Forelimb muscle (tissue), 1 donor: Measurements from ENCODE around the gene ARHGEF37. TPM values are rescaled to one million over a fixed set of nuclear protein-coding genes. Genes with fewer than 3 reads are reported as not detected.
"Not testable (repeated sequence)": the region's sequence is repeated elsewhere in the genome, so short reads cannot be mapped to it uniquely, and the experiment has no call there.

Experiments
- DNase-seq: peaks from one replicate; pipeline ENCODE4 v3.0.0-alpha.2; 2013; ENCODE audit warnings: low read depth
- polyA plus RNA-seq: library from polyadenylated mRNA; unstranded; fragments of 120-200 nt; gene quantifications from one replicate; pipeline ENCODE4 v1.2.1, GENCODE V29; 2013; ENCODE audit not compliant: insufficient read length

ARHGEF37 gene
- polyA plus RNA-seq, 1 donor, result 4.3 TPM

GRCh38 chr5:149564542-149565140 is 16.7 kb upstream of the ARHGEF37 start:
- not testable (repeated sequence) for DNase-seq

DNA sequence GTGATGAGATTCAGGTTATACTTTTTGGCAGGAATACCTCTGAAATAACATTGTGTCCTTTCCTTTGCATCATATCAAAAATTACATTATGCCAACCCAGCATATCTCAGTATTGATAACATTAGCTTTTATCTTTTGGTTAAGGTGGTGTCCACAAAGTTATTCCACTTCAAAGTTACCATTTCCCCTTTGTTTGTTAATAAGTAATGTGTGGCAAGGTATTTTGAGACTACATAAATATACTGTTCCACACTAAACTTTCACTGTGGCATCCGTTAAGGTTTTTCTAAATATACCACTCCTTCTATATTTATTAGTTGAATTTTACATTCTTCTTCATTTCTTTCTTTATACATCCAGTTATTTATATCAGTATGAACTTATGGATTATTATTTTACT is 14.1 kb upstream of the ARHGEF37 start:
- no peak for DNase-seq

- DNase-seq, result no peak
Observed at GRCh38 chr5:149572170-149572569, 9.1 kb upstream of the ARHGEF37 start.

- DNase-seq, result no peak
Observed at GRCh38 chr5:149572576-149573231, 8.6 kb upstream of the ARHGEF37 start.

DNA sequence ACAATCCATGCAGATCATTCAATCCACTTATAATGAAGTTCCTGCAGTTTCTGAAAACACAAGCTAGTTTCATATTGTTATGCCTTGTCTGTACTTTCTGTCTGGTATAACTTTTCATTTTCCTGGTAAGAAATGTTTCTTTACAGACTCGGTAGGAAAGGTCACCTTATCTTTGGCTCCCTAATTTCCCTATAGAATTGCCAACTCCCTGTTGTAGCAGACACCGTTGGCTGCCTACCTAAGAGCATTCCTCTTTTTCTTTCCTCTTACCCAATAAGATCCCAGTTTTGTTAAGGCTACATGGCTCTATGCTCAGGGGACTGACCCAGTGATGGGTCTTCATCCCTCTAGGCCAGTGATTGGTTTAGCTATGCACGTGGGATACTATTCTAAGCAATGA is 6.2 kb upstream of the ARHGEF37 start:
- no peak for DNase-seq

- DNase-seq, result no peak
Observed at GRCh38 chr5:149576021-149576420, 5.3 kb upstream of the ARHGEF37 start.

DNA sequence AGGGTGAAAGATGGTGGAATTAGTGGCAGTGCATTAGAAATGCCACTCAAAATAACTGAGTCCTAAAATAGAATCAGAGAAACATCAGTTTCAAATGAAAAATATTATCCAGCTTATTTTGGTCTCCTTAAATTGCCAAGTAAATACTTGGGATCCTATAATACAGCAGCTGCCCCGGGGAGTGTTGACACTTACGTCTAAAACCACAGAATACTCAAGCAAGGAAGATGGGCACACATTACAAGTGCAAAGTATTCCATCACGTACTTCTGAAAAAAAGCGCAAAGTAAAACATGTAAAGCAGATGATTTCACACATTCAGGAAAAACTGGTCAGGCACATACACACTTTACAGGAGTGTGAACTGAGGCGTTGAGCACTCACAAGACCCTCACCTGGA is 2.4 kb upstream of the ARHGEF37 start:
- DNase-seq, result no peak

GRCh38 chr5:149580808-149581191 is 498 bp upstream of the ARHGEF37 start:
- DNase-seq, result no peak

- no peak for DNase-seq
Observed at GRCh38 chr5:149581931-149582768, 852 bp downstream of the ARHGEF37 start.

- no peak for DNase-seq
Observed at GRCh38 chr5:149583394-149583793, 2.1 kb downstream of the ARHGEF37 start.

DNA sequence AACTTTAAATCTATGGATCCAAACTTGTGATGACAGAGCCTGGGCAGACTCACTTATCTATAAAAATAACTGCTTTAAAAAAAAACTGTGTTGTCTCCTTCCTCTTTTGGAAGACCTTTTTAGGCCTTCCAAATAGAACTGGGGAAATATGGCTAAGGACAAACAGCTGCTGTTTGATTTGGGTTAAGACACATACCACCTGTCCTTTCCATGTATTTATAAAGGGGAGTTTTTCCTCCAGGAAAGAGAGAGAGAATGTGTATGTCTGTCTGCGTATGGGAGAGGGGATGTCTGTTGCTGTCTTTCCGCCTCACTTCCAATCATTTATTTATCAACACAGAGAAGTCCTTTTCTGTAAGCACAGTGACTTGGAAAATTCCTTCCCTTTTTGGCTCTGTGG is 2.8 kb downstream of the ARHGEF37 start:
- no peak for DNase-seq

DNA sequence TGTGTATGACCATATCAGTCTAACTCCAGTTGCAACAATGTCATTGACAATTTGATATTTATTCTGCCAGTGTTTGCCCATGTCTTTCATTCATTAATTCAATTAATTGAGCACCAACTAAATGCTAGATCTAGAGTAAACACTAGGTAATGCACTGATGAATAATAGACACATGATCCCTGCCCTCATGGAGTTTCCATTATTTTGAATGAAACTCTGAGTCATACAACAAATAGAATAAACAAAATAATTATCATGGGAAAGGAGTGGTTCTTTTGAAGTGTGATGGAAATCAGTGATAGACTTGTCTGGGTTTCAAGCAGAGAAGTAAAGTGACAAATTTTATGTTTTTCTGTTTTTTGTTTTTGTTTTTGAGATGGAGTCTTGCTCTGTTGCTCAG is 4.6 kb downstream of the ARHGEF37 start:
- no peak for DNase-seq

DNA sequence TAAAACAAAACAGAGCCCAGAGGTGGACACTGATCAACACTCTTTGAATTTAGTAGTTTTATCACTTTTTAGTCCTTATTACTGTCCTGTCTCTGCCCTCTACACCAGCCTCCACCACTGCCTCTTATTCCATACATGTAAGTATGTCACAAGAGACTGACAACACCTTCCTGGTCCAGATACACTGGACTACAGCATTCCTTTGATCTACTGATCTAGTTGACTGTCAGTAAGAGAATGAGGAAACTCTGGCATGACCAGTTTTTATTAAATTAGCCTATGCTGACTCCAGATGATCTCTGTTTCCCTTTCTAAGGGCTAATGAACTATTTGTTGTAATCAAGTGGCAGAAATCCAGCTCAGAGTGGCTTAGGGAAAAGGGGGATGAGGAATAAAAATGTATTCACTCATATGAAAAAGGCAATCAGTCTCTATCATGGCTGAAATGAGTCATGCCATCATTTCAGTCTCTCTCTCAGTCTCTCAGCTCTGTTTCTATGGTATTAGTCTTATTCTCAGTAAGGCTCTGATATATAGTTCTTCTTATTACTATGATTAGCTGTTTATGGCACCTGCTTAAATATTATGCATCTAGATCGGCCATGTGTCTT is 5.5 kb downstream of the ARHGEF37 start:
- no peak for DNase-seq

- no peak for DNase-seq
Observed at GRCh38 chr5:149588936-149589335, 7.6 kb downstream of the ARHGEF37 start.

DNA sequence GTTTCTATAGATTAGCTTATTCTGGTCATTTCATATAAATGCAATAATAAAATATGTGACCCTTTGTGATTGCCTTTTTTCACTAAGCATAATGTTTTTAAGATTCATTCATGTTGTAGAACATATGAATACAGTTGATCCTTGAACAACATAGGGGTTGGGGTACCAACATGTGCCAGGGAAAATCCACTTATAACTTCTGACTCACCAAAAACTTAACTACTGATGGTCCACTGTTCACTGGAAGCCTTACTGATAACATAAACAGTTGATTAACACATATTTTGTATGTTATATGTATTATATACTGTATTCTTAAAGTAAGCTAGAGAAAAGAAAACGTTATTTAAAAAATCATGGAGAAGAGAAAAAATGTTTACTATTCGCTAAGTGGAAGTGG is 12.1 kb downstream of the ARHGEF37 start:
- no peak for DNase-seq

DNA sequence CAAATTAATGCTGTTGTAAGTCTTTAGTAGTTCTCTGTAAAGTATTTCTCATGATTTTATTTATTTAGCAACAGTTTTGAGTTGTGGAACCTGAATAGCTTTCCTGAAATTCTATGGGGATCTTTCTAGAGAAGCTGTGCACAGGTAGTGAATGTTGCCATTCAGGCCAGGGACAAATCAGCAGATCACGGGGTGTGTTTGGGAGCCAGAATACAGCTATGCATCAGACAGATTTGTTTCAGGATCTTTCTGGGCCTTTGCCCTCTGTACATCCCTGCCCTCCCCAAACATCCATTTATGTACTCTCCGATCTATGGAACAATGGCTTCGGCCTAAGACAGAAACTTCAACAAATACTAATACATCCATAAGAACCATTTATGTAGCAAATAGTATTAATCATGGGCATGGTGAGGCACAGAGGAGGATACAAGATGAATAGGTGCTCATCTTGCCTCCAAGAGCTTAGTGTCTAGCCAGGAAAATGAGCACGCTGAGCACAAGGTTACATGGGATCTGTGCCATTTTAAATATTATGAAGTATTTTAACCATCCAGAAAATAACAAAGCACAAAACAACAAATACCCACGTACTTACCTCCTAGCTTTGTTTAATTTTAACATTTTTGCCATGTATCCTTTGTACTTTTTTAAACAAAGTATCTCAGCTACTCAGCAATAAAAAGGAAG is 13.1 kb downstream of the ARHGEF37 start:
- DNase-seq, result no peak

- not testable (repeated sequence) for DNase-seq
Observed at GRCh38 chr5:149595105-149595504, 13.8 kb downstream of the ARHGEF37 start.

GRCh38 chr5:149596712-149597111 is 15.4 kb downstream of the ARHGEF37 start:
- DNase-seq, result no peak

DNA sequence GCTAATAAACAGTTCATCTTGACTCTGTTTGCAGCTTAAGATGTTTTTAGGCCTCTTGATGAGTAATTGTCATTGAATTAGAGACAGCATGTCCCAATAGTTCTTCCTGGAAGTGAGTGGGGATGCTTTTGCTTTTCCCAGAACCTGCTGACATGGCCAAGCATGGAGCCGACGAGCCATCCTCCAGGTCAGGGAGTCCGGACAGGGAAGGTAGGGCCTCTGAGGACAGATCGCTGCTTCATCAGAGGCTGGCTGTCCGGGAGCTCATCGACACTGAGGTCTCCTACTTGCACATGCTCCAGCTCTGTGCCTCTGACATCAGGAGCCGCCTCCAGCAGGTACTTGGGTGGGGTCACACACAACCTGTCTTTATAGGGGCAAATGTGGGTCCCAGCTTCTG is 16.3 kb downstream of the ARHGEF37 start:
- no peak for DNase-seq

DNA sequence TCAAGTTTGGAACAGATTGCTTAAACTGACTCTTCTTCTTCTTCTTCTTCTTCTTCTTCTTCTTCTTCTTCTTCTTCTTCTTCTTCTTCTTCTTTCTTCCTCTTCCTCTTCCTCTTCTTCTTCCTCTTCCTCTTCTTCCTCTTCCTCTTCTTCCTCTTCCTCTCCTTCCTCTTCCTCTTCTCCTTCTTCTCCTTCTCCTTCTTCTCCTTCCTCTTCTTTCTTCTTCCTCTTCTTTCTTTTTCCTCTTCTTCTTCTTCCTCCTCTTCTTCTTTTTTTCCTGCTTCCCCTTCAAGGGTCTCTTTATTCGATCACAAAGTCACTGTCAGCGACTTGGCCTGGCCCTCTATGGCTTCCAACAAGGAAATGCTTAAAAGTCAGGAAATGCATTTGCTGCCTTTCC is 16.9 kb downstream of the ARHGEF37 start:
- DNase-seq, result not testable (repeated sequence)

DNA sequence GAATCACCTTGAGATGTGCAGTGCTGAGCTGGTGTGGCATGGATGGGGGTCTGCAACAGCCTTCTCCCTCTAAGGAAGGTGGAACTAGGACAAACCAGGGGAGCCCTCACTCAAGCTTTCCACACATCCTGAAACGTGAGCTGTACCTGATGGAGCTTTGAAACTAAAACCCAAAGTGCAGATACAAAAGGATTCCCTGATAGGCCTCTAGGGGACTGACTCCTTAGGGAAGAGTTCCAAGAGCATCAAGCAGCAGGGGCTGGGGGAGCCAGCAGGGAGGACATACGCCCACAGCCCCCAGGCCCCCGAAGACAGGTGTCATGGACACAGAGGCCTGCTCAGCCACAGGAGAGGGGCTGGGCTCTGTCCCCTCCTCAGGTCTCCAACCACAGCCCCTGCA is 17.7 kb downstream of the ARHGEF37 start:
- DNase-seq, result no peak

DNA sequence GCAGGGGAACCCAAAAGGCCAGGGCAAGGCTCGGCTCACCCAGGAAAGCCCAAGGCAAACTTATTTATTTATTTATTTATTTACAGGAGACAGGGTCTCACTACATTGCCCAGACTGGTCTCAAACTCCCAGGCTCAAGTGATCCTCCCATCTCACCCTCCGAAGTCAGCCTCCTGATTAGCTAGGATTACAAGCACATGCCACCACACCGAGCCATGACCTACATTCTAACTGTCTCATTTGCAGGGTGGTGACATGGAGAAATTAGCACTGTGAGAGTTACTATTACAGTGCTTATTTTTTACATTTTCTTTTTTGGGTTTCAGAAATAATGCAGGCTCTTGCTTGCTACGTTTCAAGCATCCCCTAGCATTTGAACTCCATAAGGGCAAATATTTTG is 18.1 kb downstream of the ARHGEF37 start:
- DNase-seq, result no peak
